NCI-H82 treated with DMSO at 0.1 percent for 48 hours (cell line): ENCODE results near the gene DNM1.
A peak's percentile ranks its signal among the peaks of the same experiment; 100 is the strongest.

Experiments
- DNase-seq: peaks from one replicate; lab custom pipeline; 2025; ENCODE audit not compliant: unreplicated experiment; lab: John Stamatoyannopoulos, UW

DNM1 gene

DNA sequence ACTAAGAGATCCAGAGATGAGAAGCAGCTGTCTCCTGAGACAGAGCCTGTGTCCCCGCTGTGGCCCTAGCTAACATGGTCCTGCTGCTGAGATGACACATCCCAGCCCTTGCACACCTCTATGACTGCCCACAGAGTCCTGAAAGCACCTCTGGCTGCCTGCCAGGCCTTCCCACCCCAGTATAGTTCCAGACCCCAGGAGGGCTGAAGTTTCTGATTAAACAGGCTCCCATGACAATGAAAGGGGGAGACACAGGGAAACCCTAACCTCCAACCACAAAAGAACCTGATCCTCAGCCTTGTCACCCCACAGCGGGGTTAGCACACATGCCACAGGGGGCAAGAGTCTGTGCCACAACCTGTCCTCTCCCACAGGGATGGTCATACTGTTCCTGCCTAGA lies 27.5 kb upstream of the DNM1 start:
- no peak for DNase-seq

DNA sequence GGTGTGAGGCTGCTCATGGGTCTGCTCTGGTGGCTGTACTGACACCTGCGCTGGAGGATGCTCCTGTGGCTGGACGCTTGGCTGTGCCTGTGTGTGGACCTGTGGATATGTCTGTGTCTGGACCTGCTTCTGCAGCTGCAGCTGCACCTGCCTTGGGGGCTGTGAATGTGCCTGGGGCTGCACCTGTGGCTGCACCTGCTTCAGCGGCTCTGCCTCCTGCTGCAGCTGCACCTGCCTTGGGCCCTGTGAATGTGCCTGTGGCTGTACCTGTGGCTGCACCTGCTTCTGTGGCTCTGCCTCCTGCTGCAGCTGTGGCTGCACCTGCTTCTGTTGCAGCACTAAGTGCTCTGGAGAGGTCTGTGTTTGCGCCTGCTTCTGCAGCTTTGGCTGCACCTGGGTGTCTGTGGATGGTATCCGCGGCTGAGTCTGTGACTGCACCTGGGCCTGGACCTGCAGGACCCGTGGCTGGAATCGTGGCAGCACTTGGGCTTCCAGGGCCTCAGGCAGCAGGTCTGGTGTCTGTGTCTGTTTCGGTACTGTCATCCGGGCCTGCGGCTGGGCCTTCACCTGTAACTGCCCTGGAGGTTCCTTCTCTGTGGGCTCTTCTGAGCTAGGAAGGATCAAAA lies 24.3 kb upstream of the DNM1 start:
- DNase-seq: no peak

GRCh38 chr9:128180001-128180400 lies 23.2 kb upstream of the DNM1 start:
- DNase-seq: no peak

DNA sequence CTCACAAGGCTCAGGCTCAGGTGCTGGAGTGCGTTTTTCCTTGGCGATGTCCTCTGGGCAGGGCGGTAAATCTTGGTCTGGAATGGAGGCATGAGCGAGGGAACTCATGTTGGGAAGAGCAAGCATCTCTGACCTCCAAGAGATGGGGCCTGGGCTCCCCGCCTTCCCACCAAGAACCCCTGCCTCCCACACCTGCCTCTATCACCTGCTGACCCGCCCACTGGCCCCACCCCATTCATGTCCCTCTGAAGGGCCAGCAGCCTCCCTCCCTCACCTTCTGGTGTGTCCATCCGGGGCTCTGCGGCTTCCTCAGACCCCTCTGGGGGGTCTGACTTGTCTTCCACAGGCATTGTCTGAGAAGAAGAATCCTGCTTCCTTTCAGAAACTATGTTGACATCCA lies 22.7 kb upstream of the DNM1 start:
- DNase-seq: no peak

DNA sequence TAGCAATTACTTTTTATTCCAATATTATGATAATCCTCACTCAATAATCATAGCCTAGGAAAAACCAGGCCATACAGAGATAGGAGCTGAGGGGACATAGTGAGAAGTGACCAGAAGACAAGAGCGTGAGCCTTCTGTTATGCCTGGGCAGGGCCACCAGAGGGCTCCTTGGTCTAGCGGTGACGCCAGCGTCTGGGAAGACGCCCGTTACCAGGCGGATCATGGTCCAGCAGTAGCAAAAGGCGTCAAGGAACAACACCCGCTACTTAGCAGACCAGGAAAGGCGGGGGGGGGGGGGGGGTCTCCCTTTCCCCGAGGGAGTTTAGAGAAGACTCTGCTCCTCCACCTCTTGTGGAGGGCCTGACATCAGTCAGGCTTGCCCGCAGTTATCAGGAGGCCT lies 21.7 kb upstream of the DNM1 start:
- peak; percentile 8 for DNase-seq

DNA sequence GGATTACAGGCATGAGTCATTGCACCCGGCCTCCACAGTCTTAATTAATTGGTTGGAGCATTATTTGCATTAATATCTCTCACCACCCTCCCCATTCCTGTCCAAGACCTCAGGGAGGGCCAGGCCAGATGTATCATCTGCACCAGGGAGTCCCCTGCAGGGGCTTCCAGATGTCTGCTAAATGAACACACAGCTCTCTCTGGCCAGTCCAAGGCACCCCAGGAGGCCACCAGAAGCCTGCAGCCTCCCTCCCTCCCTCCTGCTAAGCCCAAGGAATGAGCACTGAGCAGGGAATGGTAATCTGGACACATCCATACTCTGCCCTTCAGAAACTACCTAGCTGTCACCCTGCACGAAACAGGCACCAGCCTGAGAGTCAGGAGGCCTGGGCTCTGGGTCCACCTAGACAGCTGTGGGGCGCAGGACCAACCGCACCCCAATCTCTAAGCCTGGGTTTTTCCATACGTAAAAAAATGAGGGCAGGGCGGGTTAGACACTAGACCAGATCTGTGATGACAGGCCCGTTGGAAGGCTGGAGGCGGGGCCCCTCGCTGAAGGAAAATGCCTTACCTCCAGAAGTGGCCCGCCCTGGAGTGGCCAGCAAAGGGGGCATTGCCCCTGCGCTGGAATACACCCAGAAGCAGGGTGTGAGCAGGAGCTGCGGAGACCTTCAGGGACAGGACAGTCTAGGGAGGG lies 20.1 kb upstream of the DNM1 start:
- no peak for DNase-seq

DNA sequence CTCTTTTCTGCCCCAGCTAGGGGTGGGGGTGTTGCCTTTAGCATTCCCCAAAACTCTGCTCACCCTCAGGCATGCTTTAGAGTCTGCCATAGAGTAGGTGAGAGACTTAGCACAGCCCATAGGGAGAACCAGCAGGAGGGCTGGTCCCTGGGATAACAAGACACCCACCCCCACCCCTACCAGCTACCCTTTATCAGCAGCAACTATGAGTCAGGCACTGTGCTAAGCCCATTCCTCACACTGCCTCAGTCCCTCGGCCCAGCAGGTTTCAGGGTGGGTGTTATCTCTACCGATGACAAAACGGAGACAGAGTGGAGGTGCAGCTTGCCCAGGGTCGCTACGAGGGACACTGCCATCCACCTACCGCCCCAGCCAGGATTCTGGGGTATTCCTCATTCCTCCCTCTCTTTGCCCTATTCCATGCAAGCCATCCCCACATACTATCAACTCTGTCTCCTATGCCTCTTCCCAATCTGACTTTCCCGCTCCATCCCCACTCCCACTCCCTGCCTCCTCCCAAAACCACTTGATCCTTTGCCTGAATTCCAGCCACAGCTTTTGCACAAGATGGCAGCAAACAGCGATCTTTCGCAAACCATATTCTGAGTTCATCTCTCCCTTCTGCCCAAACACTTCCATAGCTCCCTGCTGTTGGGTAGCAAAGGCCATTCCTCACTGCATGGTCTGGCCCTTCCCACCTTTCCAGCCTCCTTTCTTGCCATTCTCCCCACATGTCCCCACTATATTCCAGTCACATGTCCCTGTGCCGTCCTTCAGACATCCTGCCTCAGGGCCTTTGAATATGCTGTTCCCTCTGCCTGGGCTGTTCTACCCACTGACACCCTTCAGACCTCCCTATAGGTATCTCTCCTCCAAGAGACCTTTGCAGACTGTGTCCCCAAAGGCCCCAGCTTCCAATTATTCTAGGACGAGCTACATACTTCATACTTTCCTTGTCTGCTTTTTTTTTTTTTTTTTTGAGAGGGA lies 16.9 kb upstream of the DNM1 start:
- no peak for DNase-seq

GRCh38 chr9:128187361-128187760 lies 15.8 kb upstream of the DNM1 start:
- no peak for DNase-seq

GRCh38 chr9:128188209-128188608 lies 15.0 kb upstream of the DNM1 start:
- no peak for DNase-seq

DNA sequence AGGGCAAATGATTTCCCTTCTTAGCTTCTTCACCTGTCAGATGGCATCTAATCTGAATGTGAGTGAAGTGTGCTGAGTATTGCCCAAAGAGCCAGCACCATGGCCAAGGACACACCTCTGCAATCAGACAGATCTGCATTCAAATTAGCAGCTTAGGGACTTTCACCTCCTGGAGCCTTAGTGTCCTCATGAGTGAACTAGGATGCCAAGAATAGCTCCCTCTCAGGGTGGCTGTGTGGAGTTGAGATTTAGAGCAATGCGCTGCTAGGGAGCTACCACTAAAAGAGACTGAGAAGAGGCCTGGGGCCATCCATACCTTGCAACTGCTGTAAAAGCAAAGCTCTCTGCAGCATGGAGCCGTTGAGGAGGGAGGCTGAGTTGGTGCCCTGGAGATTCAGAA lies 13.2 kb upstream of the DNM1 start:
- no peak for DNase-seq

DNA sequence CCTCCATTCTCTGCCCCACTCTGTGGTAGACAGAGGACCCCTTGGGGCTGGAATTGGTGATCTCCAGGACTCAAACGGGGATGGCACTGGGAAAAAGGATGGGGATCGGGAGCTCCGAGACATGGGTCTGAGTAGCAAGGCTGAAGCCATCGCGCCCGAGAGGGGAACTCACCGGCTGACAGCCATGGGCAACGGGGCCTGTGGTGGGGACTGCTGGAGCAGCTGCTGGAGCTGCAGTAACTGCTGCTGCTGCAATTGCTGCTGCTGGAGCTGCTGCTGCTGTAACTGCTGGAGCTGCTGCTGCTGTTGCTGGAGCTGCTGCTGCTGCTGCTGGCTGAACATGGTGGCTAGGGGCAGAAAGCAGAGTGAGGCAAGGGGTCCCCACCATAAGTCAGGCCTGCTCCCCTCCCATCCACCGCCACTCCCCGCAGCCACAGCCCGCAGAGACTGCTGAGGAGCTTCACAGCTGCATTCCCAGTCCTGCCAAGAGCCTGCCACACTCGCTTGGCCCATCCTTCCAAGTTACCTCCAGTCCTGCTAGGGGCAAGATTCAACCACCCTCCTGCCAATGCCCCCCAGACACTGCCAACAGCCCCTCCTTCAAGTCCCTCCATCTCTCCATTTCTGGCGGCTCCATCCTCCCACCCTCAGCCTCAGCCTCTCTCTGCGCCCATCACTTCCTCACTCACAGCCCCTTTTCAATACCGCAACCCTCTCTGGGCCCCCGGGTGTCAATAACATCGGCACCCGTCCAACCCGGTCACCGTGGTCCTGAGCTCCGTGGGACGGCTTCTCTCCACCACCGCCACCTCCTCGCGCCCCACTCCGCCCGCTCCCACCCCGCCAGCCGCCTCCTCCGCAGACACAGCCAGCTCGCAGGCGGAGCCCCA lies 12.4 kb upstream of the DNM1 start:
- DNase-seq: no peak

DNA sequence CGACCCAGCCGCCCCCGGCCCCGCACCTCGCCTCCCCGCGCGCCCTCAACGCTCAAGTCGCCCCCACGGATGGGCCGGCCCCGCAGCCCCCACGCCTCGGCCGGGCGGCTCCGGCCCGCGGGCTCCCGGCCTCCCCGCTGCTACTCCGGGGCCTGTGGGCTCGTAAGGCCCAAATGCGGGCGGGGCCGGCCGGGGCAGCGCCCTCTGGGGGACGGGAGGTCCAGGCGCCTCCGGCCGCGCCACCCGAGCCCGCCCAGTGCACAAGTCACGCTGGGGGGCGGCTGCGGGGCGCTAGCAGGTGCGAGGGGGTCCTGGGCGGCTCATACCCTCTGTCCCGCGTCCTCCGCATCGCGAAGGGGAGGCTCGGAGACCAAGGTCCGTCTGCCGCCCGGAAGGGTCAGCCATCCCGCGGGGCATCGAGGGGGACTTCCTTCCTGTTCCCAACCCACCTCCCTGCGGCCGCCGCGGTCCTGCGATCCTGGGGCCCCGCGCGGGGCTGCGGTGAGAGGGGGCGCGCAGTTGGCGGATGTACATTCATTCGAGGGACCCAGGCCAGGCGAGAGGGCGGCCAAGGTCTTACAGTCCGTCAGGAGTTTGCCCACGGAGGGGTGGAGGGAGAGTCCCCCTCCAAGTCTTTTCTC lies 11.7 kb upstream of the DNM1 start, which contains the start of gene CIZ1:
CIZ1 (minus strand) TSS at position 167 of the 641 bp plus-strand sequence. CDS start 715 bp downstream, outside the sequence.
- DNase-seq: peak; percentile 26

DNA sequence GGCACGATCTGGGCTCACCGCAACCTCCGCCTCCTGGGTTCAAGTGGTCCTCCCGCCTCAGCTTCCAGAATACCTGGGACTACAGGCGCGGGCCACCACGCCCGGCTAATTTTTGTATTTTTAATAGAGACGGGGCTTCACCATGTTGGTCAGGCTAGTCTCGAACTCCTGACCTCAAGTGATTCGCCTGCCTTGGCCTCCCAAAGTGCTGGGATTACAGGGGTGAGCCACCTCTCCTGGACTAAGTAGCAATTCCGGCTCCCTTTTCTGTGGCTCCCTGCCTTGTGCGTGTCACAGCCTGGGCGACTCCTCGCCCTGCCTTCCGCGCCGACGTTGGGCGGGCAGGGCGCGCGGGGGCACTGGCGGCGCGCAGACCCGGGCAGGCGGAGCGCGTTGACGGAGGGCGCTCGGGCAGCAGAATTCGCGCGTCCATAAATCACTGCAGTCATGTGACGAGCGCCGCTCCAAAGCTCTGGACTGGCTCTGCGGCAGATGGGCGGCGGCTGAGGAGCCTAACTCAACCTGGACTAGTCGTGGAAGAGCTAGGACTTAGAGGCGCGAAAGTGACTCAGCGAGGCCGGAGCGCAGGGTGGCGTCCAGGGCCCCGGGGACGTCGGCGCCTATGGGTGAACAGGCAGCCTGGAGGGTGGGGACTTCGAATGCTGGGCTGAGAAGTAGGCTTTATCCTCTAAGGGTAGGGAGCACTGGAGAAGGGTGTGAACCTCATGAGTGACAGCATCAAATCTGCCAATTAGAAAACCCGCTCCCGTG lies 10.4 kb upstream of the DNM1 start:
- DNase-seq: peak; percentile 88

DNA sequence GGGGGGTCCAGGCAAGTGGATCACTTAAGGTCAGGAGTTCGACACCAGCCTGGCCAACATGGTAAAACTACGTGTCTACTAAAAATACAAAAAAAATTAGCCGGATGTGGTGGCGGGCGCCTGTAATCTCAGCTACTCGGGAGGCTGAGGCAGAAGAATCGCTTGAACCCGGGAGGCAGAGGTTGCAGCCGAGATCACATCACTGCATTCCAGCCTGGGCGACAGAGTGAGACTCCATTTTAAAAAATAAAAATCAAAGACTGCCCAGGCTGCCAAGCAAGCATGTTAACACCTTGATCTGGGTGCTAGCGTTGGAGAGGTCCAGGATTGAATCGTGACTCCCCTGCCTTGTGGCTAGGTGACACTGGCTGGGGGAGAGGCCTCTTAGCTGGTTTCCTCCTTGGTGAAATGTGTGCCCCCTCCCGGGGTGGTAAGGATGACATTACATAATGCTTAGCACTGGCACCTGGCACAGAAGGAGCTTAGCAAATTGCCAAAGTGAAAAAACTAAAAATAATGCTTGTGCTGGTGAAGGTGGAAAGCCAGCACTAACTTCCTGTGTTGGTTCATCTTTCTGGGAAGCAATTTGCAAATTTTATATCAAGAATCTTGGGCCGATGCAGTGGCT lies 9.6 kb upstream of the DNM1 start:
- no peak for DNase-seq

GRCh38 chr9:128201441-128202369 lies 1.5 kb upstream of the DNM1 start:
- no peak for DNase-seq

GRCh38 chr9:128202648-128203023 lies 543 bp upstream of the DNM1 start:
- no peak for DNase-seq

DNA sequence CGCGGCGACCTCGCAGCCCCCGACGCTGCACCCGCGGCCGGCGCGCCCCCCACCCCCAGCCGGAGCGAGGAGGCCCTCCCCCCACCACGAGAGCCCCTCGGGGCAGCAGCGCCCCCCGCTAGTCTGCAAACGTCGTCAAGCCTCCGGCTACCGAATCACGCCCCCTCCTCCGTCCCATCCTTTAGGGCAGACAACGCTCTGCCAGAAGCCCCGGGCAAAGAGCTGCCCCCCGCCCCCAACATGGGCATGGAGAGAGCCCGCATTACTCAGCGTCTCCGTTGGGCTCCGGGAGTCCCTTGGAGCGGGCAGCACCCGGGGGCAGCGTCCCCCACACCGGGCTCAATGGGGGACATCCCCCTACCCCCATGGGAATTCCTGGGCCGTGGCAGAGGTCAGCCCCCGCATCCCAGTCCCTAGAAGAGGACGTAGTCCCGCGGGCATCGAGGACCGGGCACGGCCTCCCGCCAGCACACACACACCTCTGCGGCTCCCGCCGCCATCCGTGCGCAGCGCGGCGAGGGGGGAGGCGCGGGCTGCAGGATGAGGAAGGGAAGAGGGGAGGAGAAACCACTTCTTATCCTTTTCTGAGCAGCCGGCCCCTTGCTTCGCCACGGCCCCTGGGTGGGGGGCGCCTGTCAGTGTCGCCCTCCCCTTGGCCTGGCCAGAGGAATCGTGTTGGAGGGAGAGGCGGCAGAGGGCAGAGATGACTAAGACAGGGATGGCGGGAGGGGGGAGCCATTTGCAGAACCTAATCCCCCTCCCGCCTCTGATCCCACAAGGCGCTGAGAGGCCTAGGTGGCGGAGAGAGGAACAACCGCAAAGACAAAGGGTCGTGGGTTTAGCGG lies 750 bp downstream of the DNM1 start:
- DNase-seq: peak; percentile 58
